K562 treated with DMSO at 1 percent for 12 hours (cell line): ENCODE measurements around the gene NRP1. TPM values are rescaled to one million over a fixed set of nuclear protein-coding genes. Genes with fewer than 3 reads are reported as not detected.

Experiments
- total RNA-seq: library from RNA; unstranded; fragments of 300-600 nt; gene quantifications from 2 replicates; pipeline ENCODE4 v1.2.3, GENCODE V29; 2022; ENCODE audit not compliant: insufficient read depth

The NRP1 gene
- 0.28 and 0.42 TPM in 2 replicates for total RNA-seq

GRCh38 chr10:33334153-33334804, at the start of gene NRP1:
Gene NRP1 (minus strand): TSS chr10:33334667. CDS start chr10:33334382, 285 bp downstream.

